ENCODE measurements around the gene MYOF.

GRCh38 chr10:93408783-93409182 lies 73.4 kb downstream of the MYOF start:
- TF ChIP-seq, protein P1, sequence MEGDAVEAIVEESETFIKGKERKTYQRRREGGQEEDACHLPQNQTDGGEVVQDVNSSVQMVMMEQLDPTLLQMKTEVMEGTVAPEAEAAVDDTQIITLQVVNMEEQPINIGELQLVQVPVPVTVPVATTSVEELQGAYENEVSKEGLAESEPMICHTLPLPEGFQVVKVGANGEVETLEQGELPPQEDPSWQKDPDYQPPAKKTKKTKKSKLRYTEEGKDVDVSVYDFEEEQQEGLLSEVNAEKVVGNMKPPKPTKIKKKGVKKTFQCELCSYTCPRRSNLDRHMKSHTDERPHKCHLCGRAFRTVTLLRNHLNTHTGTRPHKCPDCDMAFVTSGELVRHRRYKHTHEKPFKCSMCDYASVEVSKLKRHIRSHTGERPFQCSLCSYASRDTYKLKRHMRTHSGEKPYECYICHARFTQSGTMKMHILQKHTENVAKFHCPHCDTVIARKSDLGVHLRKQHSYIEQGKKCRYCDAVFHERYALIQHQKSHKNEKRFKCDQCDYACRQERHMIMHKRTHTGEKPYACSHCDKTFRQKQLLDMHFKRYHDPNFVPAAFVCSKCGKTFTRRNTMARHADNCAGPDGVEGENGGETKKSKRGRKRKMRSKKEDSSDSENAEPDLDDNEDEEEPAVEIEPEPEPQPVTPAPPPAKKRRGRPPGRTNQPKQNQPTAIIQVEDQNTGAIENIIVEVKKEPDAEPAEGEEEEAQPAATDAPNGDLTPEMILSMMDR (IDR thresholded peaks at IDR 0.05): no peak
- TF ChIP-seq POLR2AphosphoS5 (IDR thresholded peaks at IDR 0.05; ENCODE audit: low read depth, low read length) (peak; percentile 31; the same call in 1 of the 2 replicates), REST (IDR thresholded peaks at IDR 0.05; ENCODE audit: insufficient read depth in 1 of 2, low read depth in 2 of 2, low read length in 1 of 2) (no peak), SIN3A (IDR thresholded peaks at IDR 0.05; ENCODE audit: borderline replicate concordance, insufficient read depth, low read depth, low read length) (no peak)
